Renal cortex interstitium (tissue), 15 donors: ENCODE measurements around the gene OR2L13. TPM values are rescaled to one million over a fixed set of nuclear protein-coding genes. Genes with fewer than 3 reads are reported as not detected.
"Not testable (repeated sequence)": the region's sequence is repeated elsewhere in the genome, so short reads cannot be mapped to it uniquely, and the experiment has no call there.

Experiments used
- DNase-seq, 11 donors: peaks; one replicate each; pipeline ENCODE4 v3.0.0-alpha.2; 2013; ENCODE audit warnings: low read depth in 9 of 11, low spot score in 4 of 11; ENCODE audit errors: extremely low read depth in 1 of 11
- long read RNA-seq, 16 experiments: transcript quantifications; one replicate each; lab custom pipeline, GENCODE V29; 2026
- polyA plus RNA-seq, 3 donors: library from polyadenylated mRNA; unstranded; fragments of 120-200 nt; gene quantifications; one replicate each; pipeline ENCODE4 v1.2.1, GENCODE V29; 2013; ENCODE audit not compliant: insufficient read length in 3 of 3

OR2L13 gene, protein sequence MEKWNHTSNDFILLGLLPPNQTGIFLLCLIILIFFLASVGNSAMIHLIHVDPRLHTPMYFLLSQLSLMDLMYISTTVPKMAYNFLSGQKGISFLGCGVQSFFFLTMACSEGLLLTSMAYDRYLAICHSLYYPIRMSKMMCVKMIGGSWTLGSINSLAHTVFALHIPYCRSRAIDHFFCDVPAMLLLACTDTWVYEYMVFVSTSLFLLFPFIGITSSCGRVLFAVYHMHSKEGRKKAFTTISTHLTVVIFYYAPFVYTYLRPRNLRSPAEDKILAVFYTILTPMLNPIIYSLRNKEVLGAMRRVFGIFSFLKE
- polyA plus RNA-seq = not detected
- long read RNA-seq, donor 1 = 0 reads
- long read RNA-seq, donor 2 = 0 reads
- long read RNA-seq, donor 3 = 0 reads
- long read RNA-seq, donor 4 = 0 reads
- long read RNA-seq, donor 5 = 0 reads
- long read RNA-seq, donor 6 = 0 reads
- long read RNA-seq, donor 7 = 0 reads
- long read RNA-seq, donor 8 = 0 reads
- long read RNA-seq, donor 9 = 0 reads
- long read RNA-seq, donor 10 = 0 reads
- long read RNA-seq, donor 11 = 0 reads
- long read RNA-seq, donor 12 = 0 reads
- long read RNA-seq, donor 13 = 0 reads
- long read RNA-seq, donor 14 = 0 reads
- long read RNA-seq, donor 15 = 0 reads
- long read RNA-seq, donor 16 = 0 reads

DNA sequence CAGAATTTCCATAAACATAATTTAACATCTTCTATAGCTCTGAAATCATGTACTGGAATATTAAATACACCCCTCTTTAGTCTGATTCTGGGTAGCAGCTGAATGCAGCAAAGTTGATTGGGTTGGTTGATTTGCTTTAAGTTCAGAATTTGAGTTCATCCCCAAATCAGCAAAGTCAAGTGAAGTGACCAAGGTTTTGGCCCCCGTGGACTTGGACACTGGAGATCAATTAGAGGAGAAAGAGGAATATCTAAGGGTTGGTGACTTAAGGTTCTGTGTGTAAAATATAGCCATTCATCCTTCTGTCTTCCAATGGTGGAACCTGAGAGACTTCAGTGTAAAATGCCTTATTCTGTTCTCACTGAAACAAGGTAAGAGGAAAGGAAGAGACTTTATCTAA is at the start of gene OR2L13:
Gene OR2L13, plus strand, starts transcription at position 301 of the 400 bp plus-strand sequence. CDS start 4,192 bp downstream, outside the sequence.
- no peak for DNase-seq

DNA sequence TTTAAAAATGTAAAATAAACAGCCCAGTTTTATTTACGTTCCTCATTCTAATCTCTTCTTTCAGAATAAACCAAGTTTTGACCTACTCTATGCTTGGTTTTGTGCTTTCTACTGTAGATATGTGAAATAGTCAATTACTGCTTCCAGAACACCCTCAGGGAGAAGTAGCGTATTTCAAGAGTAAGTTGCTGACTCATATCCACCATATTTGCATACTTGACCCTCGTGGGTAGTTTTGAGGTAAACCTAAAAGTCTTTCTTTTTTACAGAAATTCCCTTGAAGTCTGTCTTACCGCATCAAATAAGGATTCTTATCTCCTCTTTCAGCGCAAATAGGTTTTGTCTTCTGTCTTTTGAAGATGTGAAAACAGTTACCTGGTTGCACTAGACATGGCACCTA is 49.8 kb upstream of the OR2L13 start:
- DNase-seq = no peak

DNA sequence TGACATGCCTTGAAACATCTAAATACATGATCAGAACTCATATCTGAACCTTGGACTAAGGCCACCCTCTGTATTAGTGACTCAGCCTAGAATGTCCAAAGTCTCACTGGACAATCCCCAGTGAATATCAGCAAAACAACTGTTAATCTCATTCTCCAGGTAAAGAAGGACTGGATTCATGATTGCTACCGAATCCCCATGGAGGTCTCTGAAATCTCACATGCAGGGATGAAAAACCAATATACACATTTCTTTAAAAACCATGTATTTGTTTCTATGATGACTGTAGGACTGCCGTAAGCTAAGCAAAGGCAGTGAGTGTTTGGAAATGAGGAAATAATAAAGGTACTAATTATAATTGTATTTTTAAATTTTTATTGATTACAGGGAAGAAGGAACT is 48.4 kb upstream of the OR2L13 start, which contains the start of gene OR2L3:
Gene OR2L3, plus strand, starts transcription at position 301 of the 400 bp plus-strand sequence. CDS start 13,846 bp downstream, outside the sequence.
- no peak for DNase-seq

DNA sequence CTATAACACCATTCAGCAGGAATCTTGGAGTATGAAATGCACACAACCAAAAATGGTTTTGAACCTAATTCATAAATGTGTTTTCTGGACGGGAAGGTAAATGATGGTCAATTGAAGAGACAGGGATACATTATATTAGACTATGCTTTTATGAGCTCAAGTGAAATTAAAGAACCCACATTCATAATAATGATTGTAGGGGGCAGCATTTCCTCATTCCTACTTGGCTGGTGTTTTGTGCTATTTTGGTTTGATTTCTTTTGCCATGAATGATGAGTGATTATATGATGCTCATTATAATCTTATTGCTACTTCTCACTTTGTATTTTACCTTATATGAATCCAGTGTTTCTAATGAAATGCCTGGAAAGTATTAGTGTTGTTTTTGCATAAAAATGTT is 48.0 kb upstream of the OR2L13 start:
- no peak for DNase-seq

DNA sequence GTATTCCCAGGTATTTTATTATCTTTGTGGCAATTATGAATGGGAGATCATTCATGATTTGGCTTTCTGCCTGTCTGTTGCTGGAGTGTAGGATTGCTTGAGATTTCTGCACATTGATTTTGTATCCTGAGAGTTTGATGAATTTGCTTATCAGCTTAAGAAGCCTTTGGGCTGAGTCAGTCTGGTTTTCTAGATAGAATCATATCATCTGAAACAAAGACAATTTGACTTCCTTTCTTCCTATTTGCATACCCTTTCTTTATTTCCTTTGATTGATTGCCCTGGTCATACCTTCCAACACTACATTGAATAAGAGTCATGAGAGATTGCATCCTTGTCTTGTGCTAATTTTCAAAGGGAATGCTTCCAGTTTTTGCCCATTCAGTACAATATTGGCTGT is 40.3 kb upstream of the OR2L13 start:
- no peak for DNase-seq

DNA sequence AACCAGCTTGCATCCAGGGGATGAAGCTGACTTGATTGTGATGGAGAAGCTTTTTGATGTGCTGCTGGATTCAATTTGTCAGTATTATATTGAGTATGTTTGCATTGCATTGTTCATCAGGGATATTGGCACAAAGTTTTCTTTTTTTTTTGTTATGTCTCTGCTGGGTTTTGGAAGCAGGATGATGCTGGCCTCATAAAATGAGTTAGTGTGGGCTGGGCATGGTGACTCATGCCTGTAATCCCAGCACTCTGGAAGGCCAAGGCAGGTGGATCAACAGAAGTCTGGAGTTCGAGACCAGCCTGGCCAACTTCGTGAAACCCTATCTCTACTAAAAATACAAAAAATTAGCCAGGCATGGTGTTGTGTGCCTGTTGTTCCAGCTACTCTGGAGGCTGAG is 39.7 kb upstream of the OR2L13 start:
- DNase-seq = no peak

DNA sequence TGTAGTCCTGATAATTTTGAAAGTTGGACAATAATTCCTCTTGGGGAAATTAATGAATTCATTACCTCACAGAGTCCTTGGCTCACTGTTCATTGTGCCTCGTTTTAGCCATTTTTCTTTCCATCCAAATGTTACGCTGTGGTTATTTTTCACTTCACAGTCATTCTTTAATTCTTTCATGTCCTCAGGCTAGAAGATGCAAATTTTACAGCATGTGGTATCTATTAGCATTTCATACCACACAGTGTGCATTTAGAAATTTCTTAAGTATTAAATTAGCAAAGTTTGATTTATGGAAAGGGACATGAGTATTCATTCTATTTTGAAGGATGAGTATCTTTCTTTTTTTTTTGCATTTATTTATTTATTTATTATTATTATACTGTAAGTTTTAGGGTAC is 29.9 kb upstream of the OR2L13 start:
- no peak for DNase-seq

DNA sequence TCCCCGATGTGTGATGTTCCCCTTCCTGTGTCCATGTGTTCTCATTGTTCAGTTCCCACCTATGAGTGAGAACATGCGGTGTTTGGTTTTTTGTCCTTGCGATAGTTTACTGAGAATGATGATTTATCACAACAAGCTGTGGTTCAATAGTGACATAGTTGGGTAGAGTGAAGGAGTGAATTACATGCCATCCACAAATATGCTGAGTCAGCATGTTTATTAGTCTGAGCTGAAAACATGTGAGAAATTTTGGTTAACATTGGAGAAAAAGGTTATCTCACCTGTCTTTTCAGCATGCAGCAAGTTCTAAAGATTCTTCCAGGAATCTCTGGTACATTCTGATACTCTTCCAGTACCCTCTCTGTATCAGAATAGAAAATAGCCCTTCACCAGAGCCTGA is 29.4 kb upstream of the OR2L13 start:
- DNase-seq = no peak

DNA sequence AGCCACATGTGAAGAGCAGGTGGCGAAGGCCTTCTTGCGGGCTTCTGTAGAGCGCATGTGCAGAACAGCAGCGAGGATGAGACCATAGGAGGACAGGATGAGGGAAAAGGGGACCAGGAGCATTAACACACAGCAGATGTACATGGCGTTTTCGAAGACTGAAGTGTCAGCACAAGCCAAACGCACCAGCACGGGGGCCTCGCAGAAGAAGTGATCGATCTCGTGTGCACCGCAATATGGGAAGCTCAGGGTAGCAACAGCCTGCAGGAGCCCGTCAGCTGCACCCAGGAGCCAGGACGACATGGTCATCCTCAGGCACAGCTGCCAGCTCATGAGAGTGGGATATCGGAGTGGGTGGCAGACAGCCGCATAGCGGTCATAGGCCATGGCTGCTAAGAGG is 11.1 kb upstream of the OR2L13 start:
- not testable (repeated sequence) for DNase-seq

DNA sequence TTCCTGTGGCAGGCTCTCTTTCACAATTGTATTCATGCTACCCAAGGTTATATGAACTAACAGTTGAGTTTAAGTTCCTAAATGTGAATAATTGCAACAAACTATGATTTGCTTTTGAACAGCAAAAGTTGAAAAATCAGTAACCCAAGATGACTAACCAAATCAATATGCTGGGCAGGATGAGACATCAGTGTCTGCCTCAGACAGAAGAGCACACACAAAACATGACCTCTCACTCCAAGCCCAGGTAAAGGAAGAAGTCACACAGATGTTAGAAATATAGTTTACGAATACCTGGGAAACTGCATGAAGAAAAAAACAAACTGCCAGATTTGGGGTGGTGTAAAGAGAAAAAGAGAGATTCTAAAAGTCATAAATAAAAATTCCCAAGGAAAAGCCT is 3.5 kb downstream of the OR2L13 start:
- no peak for DNase-seq

DNA sequence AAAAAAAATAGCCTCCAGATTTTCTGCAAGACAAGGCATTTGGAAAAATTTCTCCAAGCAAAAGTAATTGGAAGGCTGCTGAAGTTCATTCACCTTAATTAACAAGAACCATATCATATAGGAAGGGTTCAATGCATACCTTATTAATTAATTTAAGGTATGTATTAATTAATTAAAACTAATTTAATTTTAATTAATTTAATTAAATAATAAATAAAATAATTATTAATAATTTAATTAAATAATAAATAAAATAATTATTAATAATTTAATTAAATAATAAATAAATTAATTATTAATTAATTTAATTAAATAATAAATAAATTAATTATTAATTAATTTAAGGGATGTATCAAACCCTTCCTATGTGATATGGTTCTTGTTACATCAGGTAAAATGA is 7.9 kb downstream of the OR2L13 start:
- DNase-seq = no peak

DNA sequence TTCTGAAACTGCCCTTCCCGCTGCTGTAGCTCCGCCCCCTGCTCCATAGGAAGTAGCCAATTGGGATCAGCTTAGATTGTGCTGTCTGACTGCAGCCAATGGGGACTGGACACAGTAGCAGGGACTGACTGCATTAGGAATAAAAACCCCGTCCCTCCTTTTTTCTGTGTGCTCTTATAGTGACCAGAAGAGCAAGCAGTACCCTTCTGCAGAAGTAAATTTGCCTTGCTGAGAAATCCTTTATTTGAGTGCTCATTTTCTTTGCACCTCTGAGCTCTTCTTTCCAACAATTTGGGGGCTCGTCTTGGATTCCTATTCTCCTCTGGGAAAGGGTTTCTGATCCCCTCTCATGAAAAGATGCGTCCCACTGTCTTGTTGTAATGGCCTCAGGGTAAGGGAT is 16.2 kb downstream of the OR2L13 start:
- DNase-seq = no peak

DNA sequence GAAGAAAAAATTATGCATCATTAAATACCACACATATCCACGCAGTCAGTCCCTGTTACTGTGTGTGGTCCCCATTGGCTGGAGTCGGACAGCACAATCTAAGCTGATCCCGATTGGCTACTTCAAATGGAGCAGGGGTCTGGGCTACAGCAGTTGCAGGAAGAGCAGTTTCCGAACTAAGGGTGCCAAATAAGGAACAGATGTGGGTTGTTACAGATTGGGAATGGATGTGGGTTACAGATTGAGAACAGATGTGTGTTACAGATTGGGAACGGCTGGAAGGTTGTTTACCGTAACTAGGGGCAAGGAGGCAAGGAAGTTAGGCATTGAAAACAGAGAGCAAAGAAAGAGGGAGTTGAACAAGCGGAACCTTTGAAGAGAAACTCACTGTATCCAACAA is 19.9 kb downstream of the OR2L13 start:
- DNase-seq = no peak

DNA sequence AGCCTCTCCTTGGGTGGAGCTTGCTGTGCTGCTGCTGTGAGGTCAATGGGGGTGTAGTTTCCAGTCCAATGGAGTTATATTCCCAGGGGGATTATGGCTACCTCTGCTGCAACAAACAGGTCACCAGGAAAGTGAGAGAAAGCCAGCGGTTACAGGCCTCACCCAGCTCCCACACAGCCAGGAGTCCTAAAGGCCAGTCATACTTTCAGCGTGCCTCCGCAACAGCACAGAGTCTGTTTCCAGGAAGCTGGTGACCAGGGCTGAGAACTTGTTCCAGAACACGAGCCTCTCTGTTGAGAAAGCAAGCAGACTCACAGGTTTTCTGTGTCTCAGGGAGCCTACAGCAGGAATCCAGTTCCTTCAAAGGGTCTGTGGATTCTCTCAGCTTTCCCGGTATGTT is 32.7 kb downstream of the OR2L13 start:
- DNase-seq = no peak

DNA sequence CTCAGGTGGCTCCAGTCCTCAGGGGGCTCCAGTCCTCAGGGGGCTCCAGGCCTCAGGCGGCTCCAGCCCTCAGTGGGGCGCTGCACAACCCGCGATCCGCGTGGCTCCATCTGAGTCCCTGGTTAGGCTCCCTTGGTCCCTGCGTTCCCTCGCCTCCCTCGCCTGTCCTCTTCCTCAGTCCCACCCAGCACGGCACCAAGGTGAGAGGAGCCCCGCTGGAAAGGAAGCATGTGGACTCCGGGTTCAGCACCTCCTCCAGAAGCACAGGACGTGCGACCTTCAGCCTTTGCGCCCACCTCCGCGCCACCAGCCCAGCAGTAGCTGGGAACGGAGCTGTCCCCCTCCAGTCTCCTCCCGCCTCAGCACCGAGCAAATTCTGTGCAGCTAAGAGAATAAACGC is 41.8 kb downstream of the OR2L13 start:
- DNase-seq = no peak

DNA sequence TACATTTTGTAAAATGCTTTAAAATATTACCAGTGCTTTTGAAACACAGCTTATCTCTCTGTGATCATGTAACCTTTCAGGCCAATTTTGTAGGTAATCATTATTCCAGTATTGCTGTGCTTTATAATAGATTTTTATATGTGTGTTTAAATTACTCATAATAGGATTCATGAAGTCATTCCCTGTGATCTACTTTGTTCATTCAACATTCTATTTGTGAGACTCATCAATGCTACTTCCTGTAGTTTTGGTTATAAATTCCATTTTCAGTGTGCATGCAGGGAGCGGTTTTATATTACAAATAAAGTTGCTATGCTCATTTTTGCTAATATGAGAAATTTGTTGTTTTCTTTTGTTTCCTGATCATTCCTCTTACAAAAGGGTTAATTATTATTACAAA is 45.9 kb downstream of the OR2L13 start:
- DNase-seq = no peak

DNA sequence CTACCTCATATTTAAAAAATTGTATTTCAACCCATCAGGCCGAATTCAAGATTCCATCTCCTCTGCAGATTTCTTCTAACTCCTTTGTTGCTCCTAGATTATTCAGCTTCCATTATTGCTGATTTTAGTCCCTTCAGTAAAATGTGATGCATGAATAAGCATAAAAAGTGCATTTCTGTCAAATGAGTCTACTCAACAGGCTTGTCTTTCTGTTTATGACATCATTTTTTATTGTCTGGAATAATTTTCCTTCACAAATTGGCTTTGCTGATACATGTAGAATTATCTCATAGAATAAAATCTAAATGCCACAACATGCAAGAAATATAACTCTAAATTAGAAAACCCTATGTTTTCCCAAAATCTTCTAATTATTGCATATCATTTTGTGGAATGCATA is 48.3 kb downstream of the OR2L13 start:
- DNase-seq = no peak

DNA sequence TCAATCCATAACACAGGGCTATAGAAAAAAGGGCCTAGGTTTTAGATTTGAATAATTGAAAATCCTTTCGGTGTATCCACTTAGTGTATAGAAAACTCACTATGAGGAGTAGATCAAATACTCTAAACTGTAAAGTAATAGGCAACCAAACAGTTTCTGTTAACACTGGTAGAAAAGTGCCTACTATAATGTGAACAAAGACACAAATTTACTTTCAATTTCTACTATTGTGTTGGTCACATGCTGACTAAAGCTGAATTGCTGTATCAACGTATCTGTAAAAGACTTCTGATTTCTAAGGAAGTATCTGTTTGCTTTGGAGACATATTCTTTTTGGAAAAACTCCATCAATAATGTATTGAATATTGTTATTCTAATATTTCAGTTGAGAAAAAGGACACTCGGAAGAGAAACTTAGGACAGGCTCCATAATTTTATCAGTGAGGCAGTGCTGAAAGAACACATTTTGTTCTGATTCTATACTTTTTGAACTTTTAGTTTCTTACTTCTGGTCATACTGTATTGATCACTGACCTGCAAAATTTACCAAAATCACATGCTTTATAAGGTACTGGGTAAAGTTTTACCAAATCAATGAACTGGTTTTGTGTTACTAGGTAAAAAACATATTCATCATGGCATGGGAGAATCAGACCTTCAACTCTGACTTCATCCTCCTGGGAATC is 49.7 kb downstream of the OR2L13 start, which contains the start of gene OR2M5:
Gene OR2M5, plus strand, starts transcription at position 636 of the 686 bp plus-strand sequence. Its CDS starts 0 bp downstream, at position 636.
- DNase-seq = no peak
